Measurements from ENCODE around the gene RRAD.

The RRAD gene

GRCh38 chr16:66919569-66920298, 5.6 kb downstream of the RRAD start:
- no peak overlapping the region for H3K4me3 ChIP-seq (ENCODE audit: low read depth, low read length)
- TF ChIP-seq CTCF (IDR thresholded peaks at IDR 0.05; ENCODE audit: control insufficient read depth, extremely low read depth, insufficient read depth): no peak
- DNase-seq (ENCODE audit: low read depth): no peak

- no peak for TF ChIP-seq CTCF (IDR thresholded peaks at IDR 0.05; ENCODE audit: control insufficient read depth, extremely low read depth, insufficient read depth)
- no peak within 1 kb of the TSS for H3K4me3 ChIP-seq (ENCODE audit: low read depth, low read length)
- DNase-seq (ENCODE audit: low read depth): no peak
Measured at GRCh38 chr16:66918803-66919568, 6.3 kb downstream of the RRAD start, which contains the start of gene CDH16. Gene CDH16 (minus strand): TSS chr16:66918885. CDS start chr16:66918065, 820 bp downstream.

GRCh38 chr16:66918355-66918754, 7.0 kb downstream of the RRAD start:
- H3K4me3 ChIP-seq (ENCODE audit: low read depth, low read length): no peak overlapping the region
- TF ChIP-seq CTCF (IDR thresholded peaks at IDR 0.05; ENCODE audit: control insufficient read depth, extremely low read depth, insufficient read depth): no peak
- no peak for DNase-seq (ENCODE audit: low read depth)

GRCh38 chr16:66917741-66918140, 7.6 kb downstream of the RRAD start:
- TF ChIP-seq CTCF (IDR thresholded peaks at IDR 0.05; ENCODE audit: control insufficient read depth, extremely low read depth, insufficient read depth): no peak
- DNase-seq (ENCODE audit: low read depth): no peak
- H3K4me3 ChIP-seq (ENCODE audit: low read depth, low read length): no peak overlapping the region

GRCh38 chr16:66916518-66916917, 8.8 kb downstream of the RRAD start:
- DNase-seq (ENCODE audit: low read depth): no peak
- no peak for TF ChIP-seq CTCF (IDR thresholded peaks at IDR 0.05; ENCODE audit: control insufficient read depth, extremely low read depth, insufficient read depth)
- no peak overlapping the region for H3K4me3 ChIP-seq (ENCODE audit: low read depth, low read length)

GRCh38 chr16:66915041-66915440, 10.3 kb downstream of the RRAD start:
- DNase-seq (ENCODE audit: low read depth): no peak
- no peak overlapping the region for H3K4me3 ChIP-seq (ENCODE audit: low read depth, low read length)
- no peak for TF ChIP-seq CTCF (IDR thresholded peaks at IDR 0.05; ENCODE audit: control insufficient read depth, extremely low read depth, insufficient read depth)
